GM19324 (cell line): ENCODE data around the gene CFHR4.
"Not testable (repeated sequence)": the region's sequence is repeated elsewhere in the genome, so short reads cannot be mapped to it uniquely, and the experiment has no call there.

Experiments
- ATAC-seq: cut with Tn5 transposase; IDR thresholded peaks from one replicate; pipeline ENCODE4 v1.9.1; 2021; ENCODE audit warnings: mild to moderate bottlenecking, moderate library complexity; ENCODE audit not compliant: unreplicated experiment, low FRiP score

CFHR4 gene

DNA sequence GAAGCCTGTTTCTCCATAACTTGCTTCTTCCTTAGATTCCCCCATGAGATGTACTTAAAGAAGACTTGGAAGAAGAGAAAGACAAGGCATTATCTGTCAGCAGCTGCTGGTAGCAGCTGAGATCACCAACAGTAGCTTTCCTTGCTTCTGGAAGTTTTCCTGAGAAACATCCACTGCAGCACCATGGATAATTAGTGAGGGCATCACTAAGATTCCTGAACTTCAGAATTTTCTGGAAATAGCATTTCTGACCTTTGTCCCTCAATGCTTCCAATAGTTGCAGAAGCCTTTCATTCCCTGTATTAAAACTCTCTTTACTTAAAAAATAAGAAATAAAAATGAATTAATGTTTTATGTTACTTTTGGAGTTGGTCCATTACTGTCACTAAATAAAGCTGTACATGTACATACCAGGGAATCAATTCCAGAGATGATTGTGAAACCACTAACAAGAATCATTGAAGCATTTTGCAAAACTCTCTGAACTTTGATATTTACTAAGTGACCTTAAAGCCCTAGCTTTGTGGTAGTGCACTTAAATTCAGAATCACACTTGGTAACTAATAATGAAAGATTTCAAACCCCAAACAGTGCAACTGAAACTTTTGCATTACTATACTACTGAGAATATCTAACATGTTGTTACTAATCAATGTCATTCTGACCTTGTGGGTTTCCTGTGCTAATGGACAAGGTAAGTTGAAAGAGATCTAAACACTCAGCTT lies at the start of gene CFHR4:
CFHR4 (plus strand) TSS at position 538 of the 725 bp plus-strand sequence; CDS start at position 637, 99 bp downstream.
- ATAC-seq, result peak; percentile 43

DNA sequence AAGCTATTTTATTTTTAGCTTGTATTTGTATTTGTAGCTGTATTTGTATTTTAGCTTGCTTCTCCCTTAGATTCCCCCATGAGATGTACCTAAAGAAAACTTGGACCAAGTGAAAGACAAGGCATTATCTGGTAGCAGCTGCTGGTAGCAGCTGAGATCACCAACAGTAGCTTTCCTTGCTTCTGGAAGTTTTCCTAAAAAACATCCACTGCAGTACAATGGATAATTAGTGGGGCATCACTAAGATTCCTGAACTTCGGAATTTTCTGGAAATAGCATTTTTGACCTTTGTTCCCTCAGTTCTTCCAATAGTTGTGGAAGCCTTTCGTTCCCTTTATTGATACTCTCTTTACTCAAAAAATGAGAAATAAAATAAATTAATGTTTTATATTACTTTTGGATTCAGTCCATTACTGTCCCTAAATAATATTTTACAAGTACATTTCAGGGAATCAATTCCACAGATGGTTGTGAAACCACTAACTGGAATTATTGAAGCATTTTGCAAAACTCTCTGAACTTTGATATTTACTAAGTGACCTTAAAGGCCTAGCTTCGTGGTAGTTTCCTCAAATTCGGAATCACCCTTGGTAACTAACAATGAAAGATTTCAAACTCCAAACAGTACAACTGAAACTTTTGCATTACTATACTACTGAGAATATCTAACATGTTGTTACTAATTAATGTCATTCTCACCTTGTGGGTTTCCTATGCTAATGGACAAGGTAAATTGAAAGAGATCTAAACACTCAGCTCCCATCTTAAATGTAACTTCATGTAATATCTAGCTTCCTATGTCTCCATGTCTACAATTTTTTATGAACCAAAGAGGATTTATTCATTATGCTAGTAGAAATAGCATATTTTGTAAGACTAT lies 38.0 kb upstream of the CFHR4 start:
- not testable (repeated sequence) for ATAC-seq

DNA sequence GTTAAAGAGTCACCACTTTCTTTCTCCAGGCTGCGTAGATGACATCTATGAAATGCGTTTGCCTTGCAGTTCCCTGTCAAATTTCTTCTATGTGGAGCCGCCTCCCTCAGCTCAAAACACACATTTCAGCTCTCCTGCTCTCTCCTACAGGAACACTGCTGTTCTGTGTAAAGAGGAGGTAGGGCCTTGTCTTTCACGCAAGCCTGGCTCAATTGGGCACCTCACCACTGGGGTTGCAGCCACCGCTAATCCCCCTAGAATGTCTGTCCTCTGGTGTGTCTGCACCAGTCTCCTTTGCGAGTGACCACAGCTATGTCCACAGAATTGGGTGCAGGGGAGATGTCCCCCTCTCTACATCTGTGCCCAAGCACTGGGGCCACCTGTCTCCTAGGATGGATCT lies 31.8 kb upstream of the CFHR4 start:
- ATAC-seq, result no peak

DNA sequence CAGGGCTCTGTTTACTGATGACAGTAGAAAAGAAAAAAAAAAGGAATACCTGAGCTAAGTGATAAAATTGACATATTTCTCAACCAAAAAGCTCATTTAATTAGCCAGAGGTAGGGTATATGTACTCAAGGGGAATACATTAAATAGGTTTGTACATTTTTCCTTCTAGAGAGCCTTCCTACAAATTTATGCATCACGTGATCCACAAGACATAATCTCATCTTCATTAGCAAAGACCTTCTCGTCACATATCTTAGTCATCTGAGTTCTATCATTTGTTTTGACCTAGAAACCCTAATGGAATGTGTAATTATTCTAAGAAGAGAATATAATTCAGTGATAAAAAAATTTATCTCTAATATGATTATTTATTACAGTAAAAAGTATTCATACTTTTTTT lies 30.7 kb upstream of the CFHR4 start:
- ATAC-seq, result no peak

DNA sequence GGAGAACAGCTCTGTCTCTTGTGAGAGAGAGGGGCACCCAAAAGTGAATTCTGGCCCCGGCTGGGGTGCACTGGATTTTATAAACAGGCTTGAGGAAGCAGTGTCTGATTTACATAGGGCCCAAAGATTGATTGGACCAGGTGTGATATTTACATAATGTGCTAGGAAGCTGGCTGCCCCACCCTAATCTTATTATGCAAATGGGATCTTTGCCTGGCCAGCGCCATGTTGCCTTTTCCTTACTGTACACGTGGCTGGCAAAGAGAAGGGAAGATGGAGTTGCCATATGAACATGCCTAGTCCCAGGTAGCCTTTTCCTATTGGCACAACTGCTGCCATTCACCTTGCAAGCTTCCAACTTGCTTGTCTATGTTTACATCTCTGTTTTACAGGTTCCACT lies 29.0 kb upstream of the CFHR4 start:
- ATAC-seq, result no peak

DNA sequence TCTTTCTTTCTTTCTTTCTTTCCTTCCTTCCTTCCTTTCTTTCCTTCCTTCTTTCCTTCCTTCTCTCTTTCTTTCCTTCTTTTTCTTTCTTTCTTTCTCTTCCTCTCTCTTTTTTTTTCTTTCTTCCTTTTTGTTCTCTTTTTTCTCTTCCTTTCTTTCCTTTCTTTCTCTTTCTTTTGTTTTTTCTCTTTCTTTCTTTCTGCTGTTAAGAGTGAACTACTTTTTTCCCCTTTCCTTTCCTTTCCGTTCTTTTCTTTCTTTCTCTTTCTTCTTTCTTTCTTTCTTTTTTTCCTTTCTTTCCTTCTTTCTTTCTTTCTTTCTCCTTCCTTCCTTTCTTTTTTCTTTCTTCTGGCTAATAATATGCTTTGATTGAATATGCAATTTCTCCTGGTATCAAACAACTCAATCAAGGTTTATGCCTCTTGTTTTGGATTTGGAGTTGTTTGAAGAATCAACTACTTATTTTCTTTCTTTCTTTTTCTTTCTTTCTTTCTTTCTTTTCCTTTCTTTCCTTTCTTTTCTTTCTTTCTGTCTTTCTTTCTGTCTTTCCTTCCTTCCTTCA lies 27.4 kb upstream of the CFHR4 start:
- ATAC-seq, result no peak

DNA sequence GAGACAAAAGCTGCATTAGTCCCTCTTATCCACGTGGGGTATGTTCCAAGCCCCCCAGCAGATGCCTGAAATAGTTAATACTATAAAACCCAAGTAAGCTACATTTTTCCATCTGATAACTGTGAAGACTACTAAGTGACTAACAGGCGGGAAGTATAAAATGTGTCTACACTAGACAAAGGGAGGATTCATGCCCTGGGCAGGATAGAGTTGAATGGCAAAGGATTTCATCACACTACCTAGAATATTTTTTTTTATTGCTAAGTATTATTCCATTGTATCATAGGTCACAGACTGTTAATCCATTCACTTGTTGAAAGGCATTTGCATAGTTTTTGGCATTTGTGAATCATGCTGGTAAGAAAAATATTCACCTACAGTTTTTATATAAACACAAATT lies 26.4 kb upstream of the CFHR4 start:
- no peak for ATAC-seq

GRCh38 chr1:196866974-196867373 lies 20.9 kb upstream of the CFHR4 start:
- ATAC-seq, result no peak

GRCh38 chr1:196873385-196873784 lies 14.5 kb upstream of the CFHR4 start:
- no peak for ATAC-seq

DNA sequence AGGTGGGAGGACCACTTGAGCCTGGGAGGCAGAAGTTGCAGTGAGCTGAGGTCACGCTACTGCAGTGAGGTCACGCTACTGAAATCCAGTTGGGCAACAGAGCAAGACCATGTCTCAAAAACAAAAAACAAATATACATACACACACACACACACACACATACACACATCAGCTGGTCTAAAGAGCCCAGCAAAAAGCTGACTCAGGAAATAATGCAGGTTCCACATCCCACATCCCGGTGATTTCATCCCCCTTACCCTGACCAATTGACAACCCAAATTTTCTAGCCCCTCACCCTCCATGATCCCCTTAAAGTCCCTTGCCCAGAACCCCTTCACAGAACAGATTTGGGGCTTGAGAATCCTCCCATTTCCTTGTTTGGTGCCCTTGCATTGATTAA lies 11.9 kb upstream of the CFHR4 start:
- ATAC-seq, result no peak

DNA sequence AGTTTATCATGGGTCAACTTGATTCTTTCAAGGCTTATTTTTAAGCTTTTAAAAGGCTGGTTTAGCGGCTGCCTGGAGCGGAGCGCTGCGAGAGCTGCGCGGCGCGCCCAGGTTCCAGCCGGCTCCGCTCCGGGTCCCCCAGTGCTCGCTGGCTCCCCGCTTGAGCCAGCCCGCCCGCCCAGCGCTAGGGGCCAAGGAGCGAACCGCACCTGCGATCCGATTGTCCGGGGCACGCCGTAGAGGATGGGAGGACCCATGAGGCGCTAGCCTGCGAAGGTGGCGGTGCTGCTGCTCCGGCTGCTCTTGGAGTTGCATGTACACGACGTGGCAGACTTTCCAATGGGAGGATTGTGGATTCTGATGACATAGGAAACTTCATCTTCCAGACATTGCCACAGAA lies 9.9 kb upstream of the CFHR4 start:
- no peak for ATAC-seq

DNA sequence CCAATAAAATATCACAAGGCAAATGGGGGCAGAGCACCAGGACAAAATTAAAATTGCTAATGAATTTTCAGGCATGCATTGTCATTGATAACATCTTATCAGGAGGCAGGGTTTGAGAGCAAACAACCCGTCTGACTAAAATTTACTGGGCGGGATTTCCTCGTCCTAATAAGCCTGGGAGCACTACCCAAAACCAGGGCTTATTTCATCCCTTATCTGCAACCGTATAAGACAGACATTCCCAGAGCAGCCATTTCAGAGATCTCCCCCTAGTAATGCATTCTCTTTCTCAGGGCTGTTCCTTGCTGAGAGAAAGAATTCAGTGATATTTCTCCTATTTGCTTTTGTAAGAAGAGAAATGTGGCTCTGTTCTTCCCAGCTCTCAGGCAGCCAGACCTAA lies 1.3 kb upstream of the CFHR4 start:
- not testable (repeated sequence) for ATAC-seq

GRCh38 chr1:196890668-196891067 lies 2.8 kb downstream of the CFHR4 start:
- no peak for ATAC-seq

- no peak for ATAC-seq
Observed at GRCh38 chr1:196891251-196891650, 3.4 kb downstream of the CFHR4 start.

DNA sequence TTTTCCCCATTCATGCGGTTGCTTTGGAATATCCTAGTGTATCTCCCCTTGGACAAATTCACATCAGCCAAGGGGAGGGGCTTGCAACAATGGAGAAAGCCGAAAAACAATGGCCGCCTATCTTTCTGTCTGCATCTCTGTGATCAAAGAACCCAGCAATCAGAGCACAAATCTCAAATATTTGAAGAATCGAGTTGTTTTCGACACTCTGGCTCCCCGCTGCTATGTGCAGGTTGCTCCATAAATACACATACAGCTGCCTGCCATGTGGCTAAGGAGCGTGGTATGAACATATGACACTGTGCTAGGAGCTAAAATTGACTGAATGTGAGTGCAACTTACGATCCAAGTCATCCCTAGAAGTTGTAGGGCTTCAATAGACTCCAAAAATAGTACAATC lies 8.5 kb downstream of the CFHR4 start:
- no peak for ATAC-seq

DNA sequence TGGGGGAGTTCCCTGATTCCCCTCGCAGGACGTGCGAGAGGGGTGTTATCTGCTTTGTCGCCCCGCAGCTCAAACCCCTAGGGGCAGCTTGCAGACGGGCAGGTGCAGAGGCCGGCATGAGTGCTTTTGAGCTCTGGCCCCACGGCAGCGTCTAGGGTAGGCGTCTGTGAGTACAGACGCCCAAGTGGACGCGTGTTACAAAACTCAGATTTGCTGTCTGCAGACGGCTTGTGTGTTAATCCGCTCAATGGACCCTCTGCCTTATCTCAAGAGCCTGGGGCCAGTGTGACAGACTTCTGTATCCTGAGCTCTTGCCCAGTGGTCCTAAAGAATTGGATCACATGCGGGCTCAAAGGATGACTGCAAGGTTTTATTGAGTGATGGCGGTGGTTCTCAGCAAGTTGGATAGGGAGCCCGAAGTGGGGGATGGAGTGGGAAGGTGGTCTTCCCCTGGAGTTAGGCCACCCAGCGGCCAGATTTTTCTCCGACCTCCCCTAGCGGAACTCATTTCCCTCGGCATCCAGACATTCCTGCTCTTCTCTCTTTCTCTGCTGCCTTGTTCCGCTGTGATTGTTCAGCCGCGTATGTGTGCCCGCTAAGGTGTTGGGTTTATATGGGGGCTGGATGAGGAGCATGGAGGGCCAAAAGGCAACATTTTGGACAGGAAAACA lies 9.4 kb downstream of the CFHR4 start:
- ATAC-seq, result no peak

DNA sequence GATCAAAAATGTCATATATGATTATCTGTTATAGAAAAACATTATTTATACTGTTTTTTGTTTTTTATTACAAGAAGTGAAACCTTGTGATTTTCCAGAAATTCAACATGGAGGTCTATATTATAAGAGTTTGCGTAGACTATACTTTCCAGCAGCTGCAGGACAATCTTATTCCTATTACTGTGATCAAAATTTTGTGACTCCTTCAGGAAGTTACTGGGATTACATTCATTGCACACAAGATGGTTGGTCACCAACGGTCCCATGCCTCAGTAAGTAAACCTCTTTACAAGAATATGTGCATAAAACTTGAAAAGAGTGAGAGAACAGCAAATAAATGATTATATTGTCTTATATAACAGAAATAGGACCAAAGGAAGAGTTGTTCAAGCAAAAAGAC lies 14.5 kb downstream of the CFHR4 start:
- ATAC-seq, result no peak

DNA sequence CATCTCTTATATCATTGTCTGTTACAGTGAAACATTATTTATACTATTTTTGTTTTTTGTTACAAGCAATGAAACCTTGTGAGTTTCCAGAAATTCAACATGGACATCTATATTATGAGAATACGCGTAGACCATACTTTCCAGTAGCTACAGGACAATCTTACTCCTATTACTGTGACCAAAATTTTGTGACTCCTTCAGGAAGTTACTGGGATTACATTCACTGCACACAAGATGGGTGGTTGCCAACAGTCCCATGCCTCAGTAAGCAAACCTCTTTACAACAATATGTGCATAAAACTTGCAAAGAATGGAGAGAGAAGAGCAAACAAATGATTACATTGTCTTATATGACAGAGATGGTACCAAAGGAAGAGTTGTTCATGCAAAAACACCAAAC lies 22.4 kb downstream of the CFHR4 start:
- no peak for ATAC-seq

GRCh38 chr1:196912283-196912682 lies 24.4 kb downstream of the CFHR4 start:
- ATAC-seq, result not testable (repeated sequence)

- ATAC-seq, result not testable (repeated sequence)
Observed at GRCh38 chr1:196926839-196927238, 39.0 kb downstream of the CFHR4 start.

DNA sequence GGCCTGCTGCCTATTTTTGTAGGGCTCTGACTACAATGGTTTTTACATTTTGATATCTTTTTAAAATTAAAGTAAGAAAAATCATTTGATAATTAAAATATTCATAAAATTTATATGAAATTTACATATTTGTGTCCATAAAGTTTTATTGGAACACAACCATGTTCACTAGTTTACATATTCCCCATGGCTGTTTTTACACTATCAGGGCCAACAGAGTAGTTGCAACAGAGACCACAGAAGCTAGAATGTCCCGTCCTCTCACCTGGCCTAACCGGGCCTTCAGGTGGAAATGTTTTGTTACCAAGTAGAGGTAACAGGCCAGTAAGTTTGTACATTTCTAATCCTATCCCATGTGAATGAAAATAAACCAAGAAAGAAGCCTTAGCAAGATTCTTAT lies 45.0 kb downstream of the CFHR4 start:
- ATAC-seq, result not testable (repeated sequence)
